B cell (primary cell): ENCODE data around the gene TSHZ1.

Source experiments
- EZH2 ChIP-seq: IDR thresholded peaks from 2 replicates; pipeline ENCODE4 v1.6.1; 2012; ENCODE audit warnings: borderline replicate concordance, low read depth, mild to moderate bottlenecking, moderate library complexity, low read length; ENCODE audit not compliant: insufficient read depth, poor library complexity, severe bottlenecking
- TF ChIP-seq, protein P1 (sequence below): fragments of 200-600 bp; IDR thresholded peaks from one replicate; pipeline ENCODE4 v1.8.0; 2022; ENCODE audit warnings: antibody characterized with exemption, mild to moderate bottlenecking

DNA sequence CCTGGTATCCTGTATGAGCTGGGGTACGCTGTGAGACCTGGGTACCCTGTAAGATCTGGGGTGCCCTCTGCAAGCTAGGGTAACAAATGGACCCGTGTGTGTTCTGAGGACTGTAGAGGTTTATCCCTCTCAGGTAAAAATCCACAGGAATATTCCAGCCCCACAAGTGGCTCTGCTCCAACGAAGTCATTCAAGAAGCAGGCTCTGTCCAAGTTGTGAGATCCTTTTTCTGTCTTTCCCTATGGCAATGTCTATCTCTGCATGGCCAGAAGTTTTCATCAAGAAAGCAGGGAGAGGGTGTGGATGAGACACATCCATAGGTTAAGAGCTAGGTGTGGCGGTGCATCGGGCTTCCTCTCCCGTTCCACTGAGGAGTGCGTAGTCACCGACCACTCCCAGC lies 44.7 kb upstream of the TSHZ1 start:
- TF ChIP-seq, protein P1, sequence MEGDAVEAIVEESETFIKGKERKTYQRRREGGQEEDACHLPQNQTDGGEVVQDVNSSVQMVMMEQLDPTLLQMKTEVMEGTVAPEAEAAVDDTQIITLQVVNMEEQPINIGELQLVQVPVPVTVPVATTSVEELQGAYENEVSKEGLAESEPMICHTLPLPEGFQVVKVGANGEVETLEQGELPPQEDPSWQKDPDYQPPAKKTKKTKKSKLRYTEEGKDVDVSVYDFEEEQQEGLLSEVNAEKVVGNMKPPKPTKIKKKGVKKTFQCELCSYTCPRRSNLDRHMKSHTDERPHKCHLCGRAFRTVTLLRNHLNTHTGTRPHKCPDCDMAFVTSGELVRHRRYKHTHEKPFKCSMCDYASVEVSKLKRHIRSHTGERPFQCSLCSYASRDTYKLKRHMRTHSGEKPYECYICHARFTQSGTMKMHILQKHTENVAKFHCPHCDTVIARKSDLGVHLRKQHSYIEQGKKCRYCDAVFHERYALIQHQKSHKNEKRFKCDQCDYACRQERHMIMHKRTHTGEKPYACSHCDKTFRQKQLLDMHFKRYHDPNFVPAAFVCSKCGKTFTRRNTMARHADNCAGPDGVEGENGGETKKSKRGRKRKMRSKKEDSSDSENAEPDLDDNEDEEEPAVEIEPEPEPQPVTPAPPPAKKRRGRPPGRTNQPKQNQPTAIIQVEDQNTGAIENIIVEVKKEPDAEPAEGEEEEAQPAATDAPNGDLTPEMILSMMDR, result no peak
- TF ChIP-seq EZH2, result no peak
